GM12801 (cell line): ENCODE data around the gene TTLL11.

Source experiments
- CTCF ChIP-seq: IDR thresholded peaks from one replicate; pipeline ENCODE4 v1.5.1; 2011; ENCODE audit warnings: control low read depth; ENCODE audit not compliant: insufficient read length; ENCODE audit errors: extremely low read depth

Gene TTLL11

GRCh38 chr9:121989010-121989409 lies 104.1 kb downstream of the TTLL11 start:
- TF ChIP-seq CTCF = no peak

GRCh38 chr9:121987314-121987713 lies 105.8 kb downstream of the TTLL11 start:
- no peak for TF ChIP-seq CTCF

GRCh38 chr9:121985792-121986494 lies 107.2 kb downstream of the TTLL11 start:
- no peak for TF ChIP-seq CTCF

- no peak for TF ChIP-seq CTCF
These were observed 108.2 kb downstream of the TTLL11 start for GRCh38 chr9:121984726-121985402.

GRCh38 chr9:121983736-121984135 lies 109.4 kb downstream of the TTLL11 start:
- no peak for TF ChIP-seq CTCF

- TF ChIP-seq CTCF = no peak
These were observed 111.8 kb downstream of the TTLL11 start for GRCh38 chr9:121981118-121981883.

GRCh38 chr9:121979736-121980135 lies 113.4 kb downstream of the TTLL11 start:
- no peak for TF ChIP-seq CTCF
